Transverse colon (tissue), 4 donors: ENCODE results near the gene ZNF124.

Source experiments
- POLR2A ChIP-seq: fragments of 450-650 bp; IDR thresholded peaks from one replicate; pipeline ENCODE4 v1.6.1; 2016; ENCODE audit warnings: antibody characterized with exemption, mild to moderate bottlenecking, moderate library complexity
- POLR2AphosphoS5 ChIP-seq, 3 donors: sonication (generic); formaldehyde crosslinking; IDR thresholded peaks; one replicate each; pipeline ENCODE4 v1.6.1; 2016; ENCODE audit warnings: antibody characterized with exemption in 3 of 3
- TF ChIP-seq, protein P1 (sequence below), 5 experiments: fragments of 200-600 bp in 3 of 5; fragments of 450-650 bp in 2 of 5; sonication (generic) in 3 of 5; IDR thresholded peaks; 1 replicate in 2 of 5; 2 replicates in 3 of 5; pipeline ENCODE4 v1.5.1; 2016 to 2017; ENCODE audit warnings: antibody characterized with exemption in 5 of 5, inconsistent platforms in 3 of 5, mild to moderate bottlenecking in 2 of 5, moderate library complexity in 1 of 5

DNA sequence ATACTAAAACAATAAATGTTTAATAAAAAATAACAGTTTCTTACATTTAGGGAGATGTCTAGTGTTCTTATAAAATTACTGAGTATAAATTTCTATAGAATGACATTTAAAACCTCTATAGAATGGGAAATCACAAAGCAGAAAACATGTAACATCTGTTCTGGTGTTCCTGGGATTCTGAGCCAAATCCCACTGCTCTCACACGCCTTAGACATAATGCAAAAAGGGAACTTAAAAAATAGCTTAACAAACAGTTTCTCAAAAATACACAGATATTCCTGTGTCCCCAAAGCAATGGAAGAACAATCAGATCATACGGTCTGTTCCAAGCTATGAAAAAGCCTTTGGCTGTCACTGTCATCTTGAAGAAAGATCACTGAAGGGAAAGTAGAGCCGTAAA lies 27.0 kb upstream of the ZNF124 start:
- TF ChIP-seq POLR2AphosphoS5 (IDR thresholded peaks at IDR 0.05) (no peak), POLR2A (no peak)
- TF ChIP-seq, protein P1, sequence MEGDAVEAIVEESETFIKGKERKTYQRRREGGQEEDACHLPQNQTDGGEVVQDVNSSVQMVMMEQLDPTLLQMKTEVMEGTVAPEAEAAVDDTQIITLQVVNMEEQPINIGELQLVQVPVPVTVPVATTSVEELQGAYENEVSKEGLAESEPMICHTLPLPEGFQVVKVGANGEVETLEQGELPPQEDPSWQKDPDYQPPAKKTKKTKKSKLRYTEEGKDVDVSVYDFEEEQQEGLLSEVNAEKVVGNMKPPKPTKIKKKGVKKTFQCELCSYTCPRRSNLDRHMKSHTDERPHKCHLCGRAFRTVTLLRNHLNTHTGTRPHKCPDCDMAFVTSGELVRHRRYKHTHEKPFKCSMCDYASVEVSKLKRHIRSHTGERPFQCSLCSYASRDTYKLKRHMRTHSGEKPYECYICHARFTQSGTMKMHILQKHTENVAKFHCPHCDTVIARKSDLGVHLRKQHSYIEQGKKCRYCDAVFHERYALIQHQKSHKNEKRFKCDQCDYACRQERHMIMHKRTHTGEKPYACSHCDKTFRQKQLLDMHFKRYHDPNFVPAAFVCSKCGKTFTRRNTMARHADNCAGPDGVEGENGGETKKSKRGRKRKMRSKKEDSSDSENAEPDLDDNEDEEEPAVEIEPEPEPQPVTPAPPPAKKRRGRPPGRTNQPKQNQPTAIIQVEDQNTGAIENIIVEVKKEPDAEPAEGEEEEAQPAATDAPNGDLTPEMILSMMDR (IDR thresholded peaks at IDR 0.05) = no peak
